HCT116 (cell line): ENCODE measurements around the gene CPNE4. TPM values are rescaled to one million over a fixed set of nuclear protein-coding genes. Genes with fewer than 3 reads are reported as not detected.

Experiments used
- ATAC-seq: fragments of 200-7000 bp; cut with Tn5 transposase; 2 replicates; pipeline ENCODE4 v1.9.1; 2020; ENCODE audit warnings: mild to moderate bottlenecking, moderate library complexity
- BruUV-seq: library from RNA; stranded (reverse); fragments of 400-500 nt; replicated peaks from 2 replicates; lab custom pipeline; 2021; lab: Mats Ljungman, UMichigan
- CTCF ChIA-PET: fragments of 300-600 bp; sonication (Branson Sonifier 250); formaldehyde crosslinking; loops from one replicate; lab custom pipeline; 2021; ENCODE audit warnings: antibody characterized with exemption; lab: Charles Lee
- POLR2A ChIA-PET: fragments of 300-600, 350-600 bp; sonication (Branson Sonifier 250); formaldehyde crosslinking; loops from one replicate; lab custom pipeline; 2021; ENCODE audit warnings: antibody characterized with exemption; lab: Charles Lee
- RAD21 ChIA-PET, 2 experiments: fragments of 300-600 bp; sonication (Branson Sonifier 250); formaldehyde crosslinking; loops; one replicate each; lab custom pipeline; 2023; ENCODE audit warnings: low total read pairs in 2 of 2; ENCODE audit not compliant: uncharacterized antibody in 2 of 2, unreplicated experiment in 2 of 2, low non-redundant PET in 1 of 2; lab: Charles Lee
- DNase-seq: peaks from one replicate; pipeline ENCODE4 v3.0.0-alpha.2; 2010; ENCODE audit warnings: low read depth, low spot score
- H2AFZ ChIP-seq: fragments of 200-600 bp; shearing (Covaris generic), sonication (generic); 2 replicates; pipeline ENCODE4 v1.6.1; 2017; ENCODE audit warnings: low read depth, mixed run types, mixed read lengths, antibody characterized with exemption, low read length; ENCODE audit not compliant: poor library complexity, severe bottlenecking
- H3K27ac ChIP-seq: 2 replicates; pipeline ENCODE4 v1.5.1; 2012; ENCODE audit warnings: low read depth, low read length
- H3K27me3 ChIP-seq: fragments of 200-600 bp; sonication (generic); 2 replicates; pipeline ENCODE4 v1.6.1; 2016; ENCODE audit warnings: mixed run types, low read length, mixed read lengths; ENCODE audit not compliant: insufficient read depth
- H3K36me3 ChIP-seq, 2 experiments: fragments of 200-500 bp in 1 of 2; fragments of 200-600 bp in 1 of 2; sonication (Bioruptor generic) in 1 of 2; sonication (generic) in 1 of 2; 2 replicates each; pipeline versions ENCODE4 v1.5.1 to v1.6.1; 2014 to 2016; ENCODE audit warnings: low read length in 2 of 2, inconsistent platforms in 1 of 2, mixed read lengths in 1 of 2, mixed run types in 1 of 2; ENCODE audit not compliant: insufficient read depth in 2 of 2, control insufficient read depth in 1 of 2
- H3K4me1 ChIP-seq, 2 experiments: fragments of 200-600 bp in 1 of 2; sonication (generic) in 1 of 2; 2 replicates each; pipeline versions ENCODE4 v1.5.1 to v1.6.1; 2012 to 2017; ENCODE audit warnings: low read length in 2 of 2, inconsistent platforms in 1 of 2, mild to moderate bottlenecking in 1 of 2, mixed read lengths in 1 of 2, mixed run types in 1 of 2, moderate library complexity in 1 of 2; ENCODE audit not compliant: insufficient read depth in 2 of 2, control insufficient read depth in 1 of 2
- H3K4me2 ChIP-seq: fragments of 200-600 bp; sonication (generic); 2 replicates; pipeline ENCODE4 v1.6.1; 2017; ENCODE audit warnings: mixed run types, low read length, mixed read lengths
- H3K4me3 ChIP-seq, 2 experiments: fragments of 200-600 bp in 1 of 2; sonication (generic) in 1 of 2; replicated peaks in 1 of 2; 2 replicates each; pipeline ENCODE4 v1.5.1; 2011 to 2016; ENCODE audit warnings: low read length in 2 of 2, control low read depth in 1 of 2, low read depth in 1 of 2, mild to moderate bottlenecking in 1 of 2, mixed read lengths in 1 of 2, mixed run types in 1 of 2
- H3K79me2 ChIP-seq: fragments of 200-600 bp; sonication (generic); 2 replicates; pipeline ENCODE4 v1.6.1; 2017; ENCODE audit warnings: mild to moderate bottlenecking, mixed run types, low read length, moderate library complexity, mixed read lengths; ENCODE audit not compliant: insufficient read depth
- H3K9ac ChIP-seq: fragments of 200-600 bp; sonication (generic); 2 replicates; pipeline ENCODE4 v1.6.1; 2016; ENCODE audit warnings: low read length, mixed read lengths
- H3K9me2 ChIP-seq: fragments of 200-600 bp; sonication (generic), shearing (Covaris generic); 2 replicates; pipeline ENCODE4 v1.6.1; 2017; ENCODE audit warnings: mixed run types, mild to moderate bottlenecking, moderate library complexity; ENCODE audit not compliant: insufficient read depth
- H3K9me3 ChIP-seq, 2 experiments: fragments of 200-500 bp in 1 of 2; fragments of 200-600 bp in 1 of 2; sonication (Bioruptor generic) in 1 of 2; sonication (generic) in 1 of 2; 2 replicates each; pipeline ENCODE4 v1.6.1; 2014 to 2017; ENCODE audit warnings: low read length in 2 of 2, mixed read lengths in 2 of 2, inconsistent platforms in 1 of 2, low read depth in 1 of 2, mild to moderate bottlenecking in 1 of 2, mixed run types in 1 of 2, moderate library complexity in 1 of 2; ENCODE audit not compliant: control insufficient read depth in 1 of 2, insufficient read depth in 1 of 2
- H4K20me1 ChIP-seq: fragments of 200-600 bp; sonication (generic), shearing (Covaris generic); 2 replicates; pipeline ENCODE4 v1.6.1; 2017; ENCODE audit warnings: mixed run types, mild to moderate bottlenecking, moderate library complexity; ENCODE audit not compliant: insufficient read depth
- CBX3 ChIP-seq: IDR thresholded peaks from 2 replicates; pipeline ENCODE4 v1.6.1; 2012; ENCODE audit warnings: low read depth
- CEBPB ChIP-seq: IDR thresholded peaks from 2 replicates; pipeline ENCODE4 v1.6.1; 2012; ENCODE audit warnings: low read depth
- ELF1 ChIP-seq: IDR thresholded peaks from 2 replicates; pipeline ENCODE4 v1.6.1; 2012; ENCODE audit warnings: low read depth, borderline replicate concordance
- EZH2phosphoT487 ChIP-seq: fragments of 200-600 bp; IDR thresholded peaks from 2 replicates; pipeline ENCODE4 v1.6.1; 2018; ENCODE audit warnings: antibody characterized with exemption, borderline replicate concordance
- FOSL1 ChIP-seq: IDR thresholded peaks from 2 replicates; pipeline ENCODE4 v1.6.1; 2012; ENCODE audit warnings: low read depth
- POLR2A ChIP-seq: IDR thresholded peaks from 2 replicates; pipeline ENCODE4 v1.7.0; 2011; ENCODE audit warnings: borderline replicate concordance; ENCODE audit not compliant: insufficient read depth, insufficient read length; ENCODE audit errors: extremely low read depth
- POLR2AphosphoS5 ChIP-seq: IDR thresholded peaks from 2 replicates; pipeline ENCODE4 v1.6.1; 2011; ENCODE audit warnings: mild to moderate bottlenecking, low read depth, low read length, moderate library complexity
- RAD21 ChIP-seq: IDR thresholded peaks from 2 replicates; pipeline ENCODE4 v1.6.1; 2012; ENCODE audit warnings: low read depth, mild to moderate bottlenecking
- SIN3A ChIP-seq: IDR thresholded peaks from 2 replicates; pipeline ENCODE4 v1.6.1; 2012; ENCODE audit warnings: low read depth
- TCF7L2 ChIP-seq: IDR thresholded peaks from 2 replicates; pipeline ENCODE4 v1.7.0; 2011; ENCODE audit warnings: borderline replicate concordance, inconsistent platforms; ENCODE audit not compliant: insufficient read depth, insufficient read length; ENCODE audit errors: extremely low read depth
- ZFX ChIP-seq: fragments of 450-650 bp; IDR thresholded peaks from 2 replicates; pipeline ENCODE4 v1.6.1; 2017
- intact Hi-C: fragments of 100-400 bp; cut with micrococcal nuclease; formaldehyde crosslinking; loops from 2 replicates; pipeline ENCODE4 v1.10.0; 2022
- total RNA-seq: library from RNA; stranded (reverse); gene quantifications from one replicate; pipeline ENCODE4 v1.2.1, GENCODE V29; 2021; ENCODE audit not compliant: unreplicated experiment
- TF ChIP-seq, protein P1 (sequence below), 3 experiments: fragments of 200-600 bp in 1 of 3; sonication (generic) in 1 of 3; IDR thresholded peaks in 2 of 3; conservative IDR thresholded peaks in 1 of 3; 2 replicates each; pipeline ENCODE4 v1.5.1; 2012 to 2017; ENCODE audit warnings: low read depth in 2 of 3, low read length in 2 of 3, antibody characterized with exemption in 1 of 3, borderline replicate concordance in 1 of 3, control low read depth in 1 of 3, mild to moderate bottlenecking in 1 of 3, mixed read lengths in 1 of 3, mixed run types in 1 of 3, moderate library complexity in 1 of 3; ENCODE audit not compliant: insufficient read depth in 1 of 3
- TF ChIP-seq, protein P2 (sequence below): IDR thresholded peaks from 2 replicates; pipeline ENCODE4 v1.6.1; 2012; ENCODE audit warnings: low read depth
- TF ChIP-seq, protein P3 (sequence below): IDR thresholded peaks from 2 replicates; pipeline ENCODE4 v1.6.1; 2012
- TF ChIP-seq, protein P4 (sequence below): IDR thresholded peaks from 2 replicates; pipeline ENCODE4 v1.6.1; 2012

CPNE4 gene
- total RNA-seq, 1 experiment from 2014 or later: not detected

DNA sequence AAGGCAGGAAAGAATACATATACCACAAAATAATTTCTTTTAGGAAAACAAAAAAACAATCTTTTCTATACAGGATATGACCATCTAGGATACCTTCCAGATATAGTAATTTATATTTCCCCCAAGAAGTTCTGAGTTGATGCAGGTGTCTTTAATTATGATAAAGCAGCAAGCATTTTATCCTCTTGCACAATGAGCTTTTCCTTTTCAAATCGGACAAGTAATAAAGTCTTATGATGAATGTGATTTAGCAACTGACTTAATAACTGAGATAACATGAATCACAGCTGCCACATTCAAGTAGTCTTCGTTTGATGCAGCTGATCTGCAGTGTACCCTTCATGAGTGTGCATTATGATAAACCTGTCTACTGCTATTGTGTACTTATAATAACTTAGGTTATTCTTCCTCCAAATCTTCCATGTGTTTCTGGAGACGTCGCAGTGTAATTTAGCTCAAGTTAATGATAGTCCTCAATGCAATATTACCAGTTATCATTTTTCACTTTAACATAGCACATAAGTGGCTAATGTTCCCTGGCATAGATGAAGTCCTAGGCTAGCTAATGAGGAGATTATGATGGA is 271.7 kb downstream of the CPNE4 start:
- TF ChIP-seq ELF1 (no peak), CEBPB (no peak), CBX3 (no peak), EZH2phosphoT487 (no peak), FOSL1 (no peak), ZFX (no peak), SIN3A (no peak), TCF7L2 (no peak), RAD21 (no peak), POLR2AphosphoS5 (no peak), POLR2A (no peak)
- TF ChIP-seq, protein P1, sequence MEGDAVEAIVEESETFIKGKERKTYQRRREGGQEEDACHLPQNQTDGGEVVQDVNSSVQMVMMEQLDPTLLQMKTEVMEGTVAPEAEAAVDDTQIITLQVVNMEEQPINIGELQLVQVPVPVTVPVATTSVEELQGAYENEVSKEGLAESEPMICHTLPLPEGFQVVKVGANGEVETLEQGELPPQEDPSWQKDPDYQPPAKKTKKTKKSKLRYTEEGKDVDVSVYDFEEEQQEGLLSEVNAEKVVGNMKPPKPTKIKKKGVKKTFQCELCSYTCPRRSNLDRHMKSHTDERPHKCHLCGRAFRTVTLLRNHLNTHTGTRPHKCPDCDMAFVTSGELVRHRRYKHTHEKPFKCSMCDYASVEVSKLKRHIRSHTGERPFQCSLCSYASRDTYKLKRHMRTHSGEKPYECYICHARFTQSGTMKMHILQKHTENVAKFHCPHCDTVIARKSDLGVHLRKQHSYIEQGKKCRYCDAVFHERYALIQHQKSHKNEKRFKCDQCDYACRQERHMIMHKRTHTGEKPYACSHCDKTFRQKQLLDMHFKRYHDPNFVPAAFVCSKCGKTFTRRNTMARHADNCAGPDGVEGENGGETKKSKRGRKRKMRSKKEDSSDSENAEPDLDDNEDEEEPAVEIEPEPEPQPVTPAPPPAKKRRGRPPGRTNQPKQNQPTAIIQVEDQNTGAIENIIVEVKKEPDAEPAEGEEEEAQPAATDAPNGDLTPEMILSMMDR (IDR thresholded peaks at IDR 0.05 in 2 of 3, conservative IDR thresholded peaks at IDR 0.05 in 1 of 3; ENCODE audit: borderline replicate concordance in 1 of 3, insufficient read depth in 1 of 3, low read depth in 2 of 3, low read length in 2 of 3): no peak
- TF ChIP-seq, protein P2, sequence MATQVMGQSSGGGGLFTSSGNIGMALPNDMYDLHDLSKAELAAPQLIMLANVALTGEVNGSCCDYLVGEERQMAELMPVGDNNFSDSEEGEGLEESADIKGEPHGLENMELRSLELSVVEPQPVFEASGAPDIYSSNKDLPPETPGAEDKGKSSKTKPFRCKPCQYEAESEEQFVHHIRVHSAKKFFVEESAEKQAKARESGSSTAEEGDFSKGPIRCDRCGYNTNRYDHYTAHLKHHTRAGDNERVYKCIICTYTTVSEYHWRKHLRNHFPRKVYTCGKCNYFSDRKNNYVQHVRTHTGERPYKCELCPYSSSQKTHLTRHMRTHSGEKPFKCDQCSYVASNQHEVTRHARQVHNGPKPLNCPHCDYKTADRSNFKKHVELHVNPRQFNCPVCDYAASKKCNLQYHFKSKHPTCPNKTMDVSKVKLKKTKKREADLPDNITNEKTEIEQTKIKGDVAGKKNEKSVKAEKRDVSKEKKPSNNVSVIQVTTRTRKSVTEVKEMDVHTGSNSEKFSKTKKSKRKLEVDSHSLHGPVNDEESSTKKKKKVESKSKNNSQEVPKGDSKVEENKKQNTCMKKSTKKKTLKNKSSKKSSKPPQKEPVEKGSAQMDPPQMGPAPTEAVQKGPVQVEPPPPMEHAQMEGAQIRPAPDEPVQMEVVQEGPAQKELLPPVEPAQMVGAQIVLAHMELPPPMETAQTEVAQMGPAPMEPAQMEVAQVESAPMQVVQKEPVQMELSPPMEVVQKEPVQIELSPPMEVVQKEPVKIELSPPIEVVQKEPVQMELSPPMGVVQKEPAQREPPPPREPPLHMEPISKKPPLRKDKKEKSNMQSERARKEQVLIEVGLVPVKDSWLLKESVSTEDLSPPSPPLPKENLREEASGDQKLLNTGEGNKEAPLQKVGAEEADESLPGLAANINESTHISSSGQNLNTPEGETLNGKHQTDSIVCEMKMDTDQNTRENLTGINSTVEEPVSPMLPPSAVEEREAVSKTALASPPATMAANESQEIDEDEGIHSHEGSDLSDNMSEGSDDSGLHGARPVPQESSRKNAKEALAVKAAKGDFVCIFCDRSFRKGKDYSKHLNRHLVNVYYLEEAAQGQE: no peak
- TF ChIP-seq, protein P3, sequence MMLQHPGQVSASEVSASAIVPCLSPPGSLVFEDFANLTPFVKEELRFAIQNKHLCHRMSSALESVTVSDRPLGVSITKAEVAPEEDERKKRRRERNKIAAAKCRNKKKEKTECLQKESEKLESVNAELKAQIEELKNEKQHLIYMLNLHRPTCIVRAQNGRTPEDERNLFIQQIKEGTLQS: no peak
- TF ChIP-seq, protein P4, sequence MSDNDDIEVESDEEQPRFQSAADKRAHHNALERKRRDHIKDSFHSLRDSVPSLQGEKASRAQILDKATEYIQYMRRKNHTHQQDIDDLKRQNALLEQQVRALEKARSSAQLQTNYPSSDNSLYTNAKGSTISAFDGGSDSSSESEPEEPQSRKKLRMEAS: no peak
- H3K9me2 ChIP-seq: no peaks in the 10 kb centered on the region
- BruUV-seq: no TSS peak
- no peaks in the 10 kb centered on the region for H3K9me3 ChIP-seq
- H3K27me3 ChIP-seq: peaks cover 41% of the 10 kb centered on the region
- H2AFZ ChIP-seq: no peak overlapping the region
- H3K79me2 ChIP-seq: no peaks in the 10 kb centered on the region
- H3K27ac ChIP-seq: no peak overlapping the region
- CTCF ChIA-PET: no interaction called here
- H3K4me1 ChIP-seq: no peaks in the 10 kb centered on the region
- ATAC-seq (no peak), DNase-seq (no peak)
- intact Hi-C loops: no loop called here
- H3K4me2 ChIP-seq: no peak overlapping the region
- H4K20me1 ChIP-seq: no peaks in the 10 kb centered on the region
- no peak overlapping the region for H3K4me3 ChIP-seq
- H3K36me3 ChIP-seq: no peaks in the 10 kb centered on the region
- H3K9ac ChIP-seq: no peak overlapping the region
- RAD21 ChIA-PET: no interaction called here
- POLR2A ChIA-PET: no interaction called here
